Measurements from ENCODE around the gene TLCD5. TPM values are rescaled to one million over a fixed set of nuclear protein-coding genes. Genes with fewer than 3 reads are reported as not detected.

The TLCD5 gene
- total RNA-seq, 2 experiments from 2014 or later = 1.2 to 1.4 TPM

Other genes starting within 250 kb of the TLCD5 start
- gene TRIM29, start 187.2 kb upstream of the TLCD5 start, total RNA-seq = not detected
- 1 to 10 TPM; 1.4 to 2.0 TPM for gene OAF, start 114.3 kb upstream of the TLCD5 start, total RNA-seq
- gene POU2F3, start 85.2 kb upstream of the TLCD5 start, total RNA-seq = not detected
- gene ARHGEF12, start 11.1 kb downstream of the TLCD5 start, total RNA-seq = 10 to 100 TPM; 19.7 to 21.5 TPM
- not detected for gene GRIK4, start 186.4 kb downstream of the TLCD5 start, total RNA-seq